H1 (cell line): Measurements from ENCODE around the gene AKT1. TPM values are rescaled to one million over a fixed set of nuclear protein-coding genes. Genes with fewer than 3 reads are reported as not detected.

Experiments
- EGR1 ChIP-seq: IDR thresholded peaks from 2 replicates; pipeline ENCODE4 v1.6.1; 2011; ENCODE audit warnings: low read depth, low read length, borderline replicate concordance
- KDM5A ChIP-seq: fragments of 200-600 bp; IDR thresholded peaks from 2 replicates; pipeline ENCODE4 v1.7.1; 2012; ENCODE audit warnings: mild to moderate bottlenecking, low read length, inconsistent platforms, mixed read lengths
- POLR2A ChIP-seq, 2 experiments: IDR thresholded peaks; 1 replicate in 1 of 2; 2 replicates in 1 of 2; pipeline ENCODE4 v1.6.1; 2011; ENCODE audit warnings: low read depth in 2 of 2, low read length in 2 of 2, mild to moderate bottlenecking in 2 of 2; ENCODE audit errors: control extremely low read depth in 1 of 2
- SUZ12 ChIP-seq: fragments of 200-600 bp; sonication (generic); IDR thresholded peaks from 2 replicates; pipeline ENCODE4 v1.6.1; 2012; ENCODE audit warnings: mild to moderate bottlenecking, inconsistent platforms, low read length, moderate library complexity, mixed read lengths
- polyA plus RNA-seq, 7 experiments: library from polyadenylated mRNA; depleted of rRNA in 3 of 7; stranded (reverse) in 5 of 7; unstranded in 2 of 7; fragments of >200 nt in 5 of 7; fragments of 200-250 nt in 2 of 7; gene quantifications; 1 replicate in 5 of 7; 2 replicates in 1 of 7; 4 replicates in 1 of 7; pipeline versions ENCODE4 v1.2.1 to v1.2.3, GENCODE V29; 2011 to 2013; ENCODE audit warnings: missing spikeins in 2 of 7, mixed read lengths in 2 of 7
- total RNA-seq: library from RNA; stranded (reverse); fragmentation: NEBNext Ultra II Directional; extraction: Animal tissue kit (Norgen Biotek cat#: 25700); gene quantifications from 2 replicates; pipeline ENCODE4 v1.2.1, GENCODE V29; 2021
- TF ChIP-seq, protein P1 (sequence below): fragments of 300-600 bp; sonication (generic); IDR thresholded peaks from 2 replicates; pipeline ENCODE4 v1.7.1; 2012; ENCODE audit warnings: low read length, moderate library complexity, mild to moderate bottlenecking, inconsistent platforms; ENCODE audit not compliant: insufficient replicate concordance
- TF ChIP-seq, protein P2 (sequence below): IDR thresholded peaks from 2 replicates; pipeline ENCODE4 v1.6.1; 2012; ENCODE audit warnings: low read length, inconsistent platforms

Gene AKT1
- total and polyA plus RNA-seq, 2 of the 8 experiments (the other 6 are each of a cell fraction or from before 2014, with no cell fraction given), result 68.1 to 71.5 TPM

DNA sequence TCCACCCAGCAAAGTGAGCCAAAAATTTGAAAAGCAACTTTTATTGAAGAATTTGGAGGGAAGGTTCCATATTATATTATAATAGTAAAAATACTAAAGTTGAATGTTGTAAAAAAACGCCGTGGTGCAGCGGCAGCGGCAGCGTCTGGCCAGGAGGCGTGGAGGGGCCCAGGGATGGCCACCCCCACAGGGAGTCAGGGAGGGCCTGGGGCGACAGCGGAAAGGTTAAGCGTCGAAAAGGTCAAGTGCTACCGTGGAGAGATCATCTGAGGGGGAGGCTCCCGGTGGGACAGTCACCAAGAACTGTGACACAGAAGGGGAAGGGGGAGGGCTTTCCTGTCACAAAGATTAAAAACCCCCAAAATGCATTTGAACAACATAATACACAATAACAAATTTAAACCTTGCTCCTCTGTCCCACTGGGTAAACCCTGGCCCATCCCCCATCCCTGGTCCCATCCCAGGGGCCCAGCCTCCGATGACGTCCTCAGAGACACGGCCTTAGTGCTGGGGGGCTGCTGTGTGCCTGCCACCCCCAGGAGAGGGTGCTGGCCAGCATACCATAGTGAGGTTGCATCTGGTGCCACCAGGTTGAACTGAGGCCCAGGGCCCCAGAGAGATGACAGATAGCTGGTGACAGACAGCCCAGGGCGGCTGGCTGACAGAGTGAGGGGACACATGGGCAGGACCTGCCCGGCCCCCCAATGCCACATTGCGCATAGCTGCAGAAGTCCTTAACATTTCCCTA is 26.1 kb downstream of the AKT1 start (continued):
- TF ChIP-seq, protein P1, sequence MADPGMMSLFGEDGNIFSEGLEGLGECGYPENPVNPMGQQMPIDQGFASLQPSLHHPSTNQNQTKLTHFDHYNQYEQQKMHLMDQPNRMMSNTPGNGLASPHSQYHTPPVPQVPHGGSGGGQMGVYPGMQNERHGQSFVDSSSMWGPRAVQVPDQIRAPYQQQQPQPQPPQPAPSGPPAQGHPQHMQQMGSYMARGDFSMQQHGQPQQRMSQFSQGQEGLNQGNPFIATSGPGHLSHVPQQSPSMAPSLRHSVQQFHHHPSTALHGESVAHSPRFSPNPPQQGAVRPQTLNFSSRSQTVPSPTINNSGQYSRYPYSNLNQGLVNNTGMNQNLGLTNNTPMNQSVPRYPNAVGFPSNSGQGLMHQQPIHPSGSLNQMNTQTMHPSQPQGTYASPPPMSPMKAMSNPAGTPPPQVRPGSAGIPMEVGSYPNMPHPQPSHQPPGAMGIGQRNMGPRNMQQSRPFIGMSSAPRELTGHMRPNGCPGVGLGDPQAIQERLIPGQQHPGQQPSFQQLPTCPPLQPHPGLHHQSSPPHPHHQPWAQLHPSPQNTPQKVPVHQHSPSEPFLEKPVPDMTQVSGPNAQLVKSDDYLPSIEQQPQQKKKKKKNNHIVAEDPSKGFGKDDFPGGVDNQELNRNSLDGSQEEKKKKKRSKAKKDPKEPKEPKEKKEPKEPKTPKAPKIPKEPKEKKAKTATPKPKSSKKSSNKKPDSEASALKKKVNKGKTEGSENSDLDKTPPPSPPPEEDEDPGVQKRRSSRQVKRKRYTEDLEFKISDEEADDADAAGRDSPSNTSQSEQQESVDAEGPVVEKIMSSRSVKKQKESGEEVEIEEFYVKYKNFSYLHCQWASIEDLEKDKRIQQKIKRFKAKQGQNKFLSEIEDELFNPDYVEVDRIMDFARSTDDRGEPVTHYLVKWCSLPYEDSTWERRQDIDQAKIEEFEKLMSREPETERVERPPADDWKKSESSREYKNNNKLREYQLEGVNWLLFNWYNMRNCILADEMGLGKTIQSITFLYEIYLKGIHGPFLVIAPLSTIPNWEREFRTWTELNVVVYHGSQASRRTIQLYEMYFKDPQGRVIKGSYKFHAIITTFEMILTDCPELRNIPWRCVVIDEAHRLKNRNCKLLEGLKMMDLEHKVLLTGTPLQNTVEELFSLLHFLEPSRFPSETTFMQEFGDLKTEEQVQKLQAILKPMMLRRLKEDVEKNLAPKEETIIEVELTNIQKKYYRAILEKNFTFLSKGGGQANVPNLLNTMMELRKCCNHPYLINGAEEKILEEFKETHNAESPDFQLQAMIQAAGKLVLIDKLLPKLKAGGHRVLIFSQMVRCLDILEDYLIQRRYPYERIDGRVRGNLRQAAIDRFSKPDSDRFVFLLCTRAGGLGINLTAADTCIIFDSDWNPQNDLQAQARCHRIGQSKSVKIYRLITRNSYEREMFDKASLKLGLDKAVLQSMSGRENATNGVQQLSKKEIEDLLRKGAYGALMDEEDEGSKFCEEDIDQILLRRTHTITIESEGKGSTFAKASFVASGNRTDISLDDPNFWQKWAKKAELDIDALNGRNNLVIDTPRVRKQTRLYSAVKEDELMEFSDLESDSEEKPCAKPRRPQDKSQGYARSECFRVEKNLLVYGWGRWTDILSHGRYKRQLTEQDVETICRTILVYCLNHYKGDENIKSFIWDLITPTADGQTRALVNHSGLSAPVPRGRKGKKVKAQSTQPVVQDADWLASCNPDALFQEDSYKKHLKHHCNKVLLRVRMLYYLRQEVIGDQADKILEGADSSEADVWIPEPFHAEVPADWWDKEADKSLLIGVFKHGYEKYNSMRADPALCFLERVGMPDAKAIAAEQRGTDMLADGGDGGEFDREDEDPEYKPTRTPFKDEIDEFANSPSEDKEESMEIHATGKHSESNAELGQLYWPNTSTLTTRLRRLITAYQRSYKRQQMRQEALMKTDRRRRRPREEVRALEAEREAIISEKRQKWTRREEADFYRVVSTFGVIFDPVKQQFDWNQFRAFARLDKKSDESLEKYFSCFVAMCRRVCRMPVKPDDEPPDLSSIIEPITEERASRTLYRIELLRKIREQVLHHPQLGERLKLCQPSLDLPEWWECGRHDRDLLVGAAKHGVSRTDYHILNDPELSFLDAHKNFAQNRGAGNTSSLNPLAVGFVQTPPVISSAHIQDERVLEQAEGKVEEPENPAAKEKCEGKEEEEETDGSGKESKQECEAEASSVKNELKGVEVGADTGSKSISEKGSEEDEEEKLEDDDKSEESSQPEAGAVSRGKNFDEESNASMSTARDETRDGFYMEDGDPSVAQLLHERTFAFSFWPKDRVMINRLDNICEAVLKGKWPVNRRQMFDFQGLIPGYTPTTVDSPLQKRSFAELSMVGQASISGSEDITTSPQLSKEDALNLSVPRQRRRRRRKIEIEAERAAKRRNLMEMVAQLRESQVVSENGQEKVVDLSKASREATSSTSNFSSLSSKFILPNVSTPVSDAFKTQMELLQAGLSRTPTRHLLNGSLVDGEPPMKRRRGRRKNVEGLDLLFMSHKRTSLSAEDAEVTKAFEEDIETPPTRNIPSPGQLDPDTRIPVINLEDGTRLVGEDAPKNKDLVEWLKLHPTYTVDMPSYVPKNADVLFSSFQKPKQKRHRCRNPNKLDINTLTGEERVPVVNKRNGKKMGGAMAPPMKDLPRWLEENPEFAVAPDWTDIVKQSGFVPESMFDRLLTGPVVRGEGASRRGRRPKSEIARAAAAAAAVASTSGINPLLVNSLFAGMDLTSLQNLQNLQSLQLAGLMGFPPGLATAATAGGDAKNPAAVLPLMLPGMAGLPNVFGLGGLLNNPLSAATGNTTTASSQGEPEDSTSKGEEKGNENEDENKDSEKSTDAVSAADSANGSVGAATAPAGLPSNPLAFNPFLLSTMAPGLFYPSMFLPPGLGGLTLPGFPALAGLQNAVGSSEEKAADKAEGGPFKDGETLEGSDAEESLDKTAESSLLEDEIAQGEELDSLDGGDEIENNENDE, result no peak
- TF ChIP-seq KDM5A (no peak), EGR1 (no peak), POLR2A (IDR thresholded peaks at IDR 0.05; ENCODE audit: control extremely low read depth in 1 of 2, low read depth in 2 of 2, low read length in 2 of 2) (no peak), SUZ12 (no peak)
- TF ChIP-seq, protein P2, sequence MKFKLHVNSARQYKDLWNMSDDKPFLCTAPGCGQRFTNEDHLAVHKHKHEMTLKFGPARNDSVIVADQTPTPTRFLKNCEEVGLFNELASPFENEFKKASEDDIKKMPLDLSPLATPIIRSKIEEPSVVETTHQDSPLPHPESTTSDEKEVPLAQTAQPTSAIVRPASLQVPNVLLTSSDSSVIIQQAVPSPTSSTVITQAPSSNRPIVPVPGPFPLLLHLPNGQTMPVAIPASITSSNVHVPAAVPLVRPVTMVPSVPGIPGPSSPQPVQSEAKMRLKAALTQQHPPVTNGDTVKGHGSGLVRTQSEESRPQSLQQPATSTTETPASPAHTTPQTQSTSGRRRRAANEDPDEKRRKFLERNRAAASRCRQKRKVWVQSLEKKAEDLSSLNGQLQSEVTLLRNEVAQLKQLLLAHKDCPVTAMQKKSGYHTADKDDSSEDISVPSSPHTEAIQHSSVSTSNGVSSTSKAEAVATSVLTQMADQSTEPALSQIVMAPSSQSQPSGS, result no peak
